Measurements from ENCODE around the gene KCNG2.

- TF ChIP-seq ZNF274 (IDR thresholded peaks at IDR 0.05; ENCODE audit: low read length) (no peak), ZNF274 (tag by site-specific recombination; IDR thresholded peaks at IDR 0.05; ENCODE audit: borderline replicate concordance) (no peak), ZNF624 (tag by site-specific recombination; IDR thresholded peaks at IDR 0.05) (no peak), YY1 (tag by site-specific recombination; IDR thresholded peaks at IDR 0.05) (no peak), ZNF777 (tag by site-specific recombination; IDR thresholded peaks at IDR 0.05; ENCODE audit: borderline replicate concordance) (no peak), CTCF (tag by site-specific recombination; IDR thresholded peaks at IDR 0.05) (no peak), ZNF433 (tag by site-specific recombination; IDR thresholded peaks at IDR 0.05; ENCODE audit: low read depth) (no peak), SALL2 (tag by site-specific recombination; IDR thresholded peaks at IDR 0.05; ENCODE audit: borderline replicate concordance) (no peak), ZNF302 (tag by site-specific recombination; IDR thresholded peaks at IDR 0.05; ENCODE audit: low read depth) (no peak), ZBTB1 (tag by site-specific recombination; IDR thresholded peaks at IDR 0.05) (no peak), ZNF785 (tag by site-specific recombination; IDR thresholded peaks at IDR 0.05) (no peak)
Measured at GRCh38 chr18:79834834-79835233, 37.1 kb downstream of the KCNG2 start.
